HG02943 (cell line): Measurements from ENCODE around the gene FAM114A1.
A peak's percentile ranks its signal among the peaks of the same experiment; 100 is the strongest.

Source experiments
- ATAC-seq: cut with Tn5 transposase; IDR thresholded peaks from one replicate; pipeline ENCODE4 v1.9.1; 2021; ENCODE audit warnings: mild to moderate bottlenecking, low read depth, moderate library complexity; ENCODE audit not compliant: unreplicated experiment

Gene FAM114A1

DNA sequence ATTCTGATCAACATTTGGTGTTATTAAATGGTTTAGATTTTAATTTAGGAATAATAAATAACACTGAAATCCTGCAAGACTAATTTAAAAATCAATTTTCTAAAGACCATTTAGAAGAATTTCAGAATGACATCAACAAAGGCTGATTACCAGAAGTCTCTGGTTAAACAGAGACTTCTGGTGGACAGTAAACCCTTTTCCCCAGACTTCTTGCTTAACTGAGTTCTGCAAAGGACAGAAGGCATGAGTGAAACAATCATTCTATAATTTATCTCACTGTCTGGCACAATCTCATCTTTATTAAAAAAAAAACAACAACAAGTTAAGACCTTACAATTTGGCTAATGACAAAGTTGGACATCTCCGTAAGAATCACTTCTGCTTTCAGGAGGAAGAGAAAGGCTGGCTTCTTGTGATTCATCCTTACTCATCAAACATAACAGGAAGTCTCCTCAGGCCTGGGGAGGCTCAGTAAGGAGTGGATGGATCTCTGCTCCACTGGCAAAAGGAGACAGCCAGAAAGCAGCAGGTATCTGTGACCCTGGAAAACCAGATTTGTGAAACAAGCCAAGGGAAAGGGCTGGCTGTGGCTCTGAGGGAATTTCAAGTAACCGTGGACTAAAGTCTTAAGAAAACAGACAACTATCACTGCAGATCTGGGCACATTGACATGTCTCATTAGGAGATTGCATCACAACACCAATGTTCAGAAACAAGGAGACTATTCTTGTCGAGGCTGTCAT, 10.1 kb upstream of the FAM114A1 start:
- ATAC-seq: peak; percentile 44

GRCh38 chr4:38858097-38858420, 9.5 kb upstream of the FAM114A1 start:
- ATAC-seq: no peak

- ATAC-seq: no peak
Measured at GRCh38 chr4:38859501-38859900, 8.1 kb upstream of the FAM114A1 start.

GRCh38 chr4:38860788-38861424, 6.7 kb upstream of the FAM114A1 start:
- no peak for ATAC-seq

DNA sequence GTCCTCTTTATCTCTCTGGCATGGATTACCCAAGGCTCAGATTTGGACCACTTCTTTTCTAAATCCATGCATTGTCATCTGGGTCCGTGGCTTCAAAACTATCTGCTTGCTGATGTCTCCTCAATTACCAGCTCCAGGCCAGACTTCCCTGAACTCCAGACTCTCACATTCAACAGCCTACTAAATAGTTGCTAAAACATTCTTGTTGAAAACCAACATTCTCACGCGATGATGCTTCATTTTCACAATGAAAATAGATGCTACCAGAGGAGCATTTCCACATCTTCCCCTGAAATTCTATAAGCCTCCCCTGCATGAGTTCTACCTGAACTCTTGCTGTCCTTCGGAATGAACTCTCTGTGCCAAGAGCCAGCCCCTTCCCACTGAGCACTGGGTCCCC, 5.8 kb upstream of the FAM114A1 start:
- ATAC-seq: no peak

GRCh38 chr4:38865445-38865844, 2.2 kb upstream of the FAM114A1 start:
- no peak for ATAC-seq

- peak; percentile 13 for ATAC-seq
Measured at GRCh38 chr4:38866973-38867477, 581 bp upstream of the FAM114A1 start.

- ATAC-seq: no peak
Measured at GRCh38 chr4:38868059-38868960, 704 bp downstream of the FAM114A1 start.

- ATAC-seq: no peak
Measured at GRCh38 chr4:38869511-38869910, 1.9 kb downstream of the FAM114A1 start.

DNA sequence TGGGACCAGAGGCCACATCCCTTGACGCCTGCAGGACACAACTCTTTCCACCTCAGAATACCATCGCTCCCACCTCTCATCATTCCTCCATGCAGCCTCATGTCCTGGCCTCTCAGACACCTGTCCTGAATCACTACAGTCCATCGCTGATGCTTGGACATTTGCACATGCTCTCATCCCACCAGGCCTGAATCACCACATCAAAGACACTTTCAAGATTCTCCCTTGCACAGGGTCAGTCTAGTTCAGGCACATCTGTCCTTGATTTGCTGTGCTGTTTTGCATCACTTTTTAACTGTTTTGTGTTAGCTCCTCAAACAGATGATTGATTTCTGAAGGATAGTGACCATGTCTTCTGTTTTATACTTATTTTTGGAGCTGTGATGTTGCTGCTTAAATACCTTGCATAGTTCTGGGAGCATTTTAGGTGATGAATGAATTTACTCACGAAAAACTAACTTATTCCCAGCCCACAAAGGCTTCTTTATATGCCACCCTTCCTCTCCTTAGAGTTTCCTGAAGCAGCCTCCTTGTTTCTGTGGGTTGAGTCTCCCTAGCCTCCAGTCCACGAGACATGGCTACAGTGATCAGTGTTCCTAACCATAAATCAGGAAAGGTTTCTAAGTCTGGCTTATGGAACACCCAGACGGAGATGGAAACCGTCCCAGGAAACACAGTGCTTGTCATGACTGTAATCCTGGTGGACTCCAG, 2.6 kb downstream of the FAM114A1 start:
- no peak for ATAC-seq

DNA sequence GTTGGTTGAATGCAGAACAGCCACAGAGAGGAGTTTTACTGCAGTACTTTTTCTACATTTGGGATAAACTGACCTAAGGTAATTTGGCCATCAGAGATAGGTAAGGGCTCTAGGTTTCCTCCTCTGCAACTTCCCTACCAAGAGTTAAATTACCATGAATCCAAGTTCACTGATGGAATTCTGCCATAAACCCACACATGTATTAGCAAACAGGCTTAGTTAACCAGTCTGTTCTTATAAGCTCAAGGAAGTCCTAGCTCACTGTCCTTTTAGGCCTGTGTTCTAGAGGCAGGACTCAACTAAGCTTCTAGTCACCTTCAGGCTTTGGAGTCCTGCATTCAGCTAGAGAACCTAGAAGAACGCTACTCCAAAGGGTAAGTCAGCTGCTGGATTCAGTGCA, 4.0 kb downstream of the FAM114A1 start:
- ATAC-seq: no peak

DNA sequence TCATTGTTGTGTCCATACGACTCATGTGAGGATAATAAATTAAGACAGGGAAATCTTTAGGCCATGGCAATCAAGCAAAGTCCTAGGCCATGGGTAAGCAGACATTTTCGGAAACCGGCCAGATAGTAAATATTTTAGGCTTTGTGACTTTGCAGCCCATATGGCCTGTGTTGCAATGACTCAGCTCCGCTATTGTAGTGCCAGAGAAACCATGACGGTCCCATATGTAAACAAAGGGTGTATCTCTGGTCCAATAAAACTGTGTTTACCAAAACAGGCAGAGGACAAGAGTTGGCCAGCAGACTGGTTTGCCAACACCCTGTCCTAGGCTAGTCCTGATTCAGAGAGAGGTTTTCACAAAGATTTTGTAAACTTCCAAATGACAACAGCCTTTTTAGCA, 5.0 kb downstream of the FAM114A1 start:
- ATAC-seq: no peak

- no peak for ATAC-seq
Measured at GRCh38 chr4:38873290-38873944, 5.8 kb downstream of the FAM114A1 start.

GRCh38 chr4:38876636-38877035, 9.0 kb downstream of the FAM114A1 start:
- ATAC-seq: no peak

DNA sequence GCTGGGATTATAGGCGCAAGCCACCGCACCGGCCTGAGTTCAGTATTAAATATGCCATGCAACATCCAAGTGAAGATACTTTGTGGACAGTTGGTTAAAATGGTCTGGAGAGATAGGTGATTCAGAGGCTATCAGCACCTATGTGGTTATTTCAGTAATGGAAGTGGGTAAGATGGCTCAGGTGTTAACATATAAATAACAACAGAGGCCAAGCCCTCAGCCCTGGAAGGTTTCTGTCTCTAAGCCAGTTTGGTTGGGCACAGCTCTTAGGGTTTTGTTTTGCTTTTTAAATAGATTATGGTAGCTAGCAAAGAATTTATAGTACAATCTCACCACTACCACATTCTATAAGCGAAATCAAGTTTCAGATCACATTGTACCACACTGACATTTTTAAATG, 16.6 kb downstream of the FAM114A1 start:
- ATAC-seq: no peak

DNA sequence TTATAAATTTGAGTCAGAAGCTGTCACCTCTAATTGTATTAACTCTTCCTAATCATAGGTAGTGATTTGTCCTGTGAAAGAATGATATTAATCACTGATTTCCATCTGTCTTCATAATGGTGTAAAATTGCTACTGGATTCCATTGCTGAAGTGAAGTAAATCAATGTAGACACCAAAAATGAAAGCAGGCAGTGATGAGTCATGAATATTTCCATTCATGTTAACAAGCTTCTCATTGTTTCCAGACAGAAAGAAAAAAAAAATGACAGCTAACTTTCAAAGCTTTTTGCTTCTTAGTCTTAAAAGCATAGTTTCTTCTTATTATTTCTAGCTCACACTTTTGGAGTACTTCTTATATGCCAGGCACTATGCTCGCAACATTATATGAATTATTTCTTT, 21.5 kb downstream of the FAM114A1 start:
- ATAC-seq: no peak

- ATAC-seq: no peak
Measured at GRCh38 chr4:38891051-38891983, 23.7 kb downstream of the FAM114A1 start.

- ATAC-seq: no peak
Measured at GRCh38 chr4:38894322-38894982, 26.8 kb downstream of the FAM114A1 start.
